Subcutaneous adipose tissue (tissue), 4 donors: ENCODE measurements around the gene DUSP1. TPM values are rescaled to one million over a fixed set of nuclear protein-coding genes. Genes with fewer than 3 reads are reported as not detected.

Experiments used
- small RNA-seq: library from RNA; depleted of rRNA; stranded (forward); fragments of <200 nt; gene quantifications from one replicate; pipeline ENCODE3, GENCODE V24; 2016
- total RNA-seq, 4 donors: library from RNA; depleted of rRNA; stranded (reverse); fragments of >200 nt; gene quantifications; one replicate each; pipeline ENCODE4 v1.1.0, GENCODE V29; 2016
- TF ChIP-seq, protein P1 (sequence below): fragments of 450-650 bp; IDR thresholded peaks from one replicate; pipeline ENCODE4 v1.5.1; 2016; ENCODE audit warnings: low read depth, mild to moderate bottlenecking, control low read depth, antibody characterized with exemption, moderate library complexity

The DUSP1 gene
- total RNA-seq, 4 donors from 2014 or later, result 742 to 1,576 (median 1,059) TPM

DNA sequence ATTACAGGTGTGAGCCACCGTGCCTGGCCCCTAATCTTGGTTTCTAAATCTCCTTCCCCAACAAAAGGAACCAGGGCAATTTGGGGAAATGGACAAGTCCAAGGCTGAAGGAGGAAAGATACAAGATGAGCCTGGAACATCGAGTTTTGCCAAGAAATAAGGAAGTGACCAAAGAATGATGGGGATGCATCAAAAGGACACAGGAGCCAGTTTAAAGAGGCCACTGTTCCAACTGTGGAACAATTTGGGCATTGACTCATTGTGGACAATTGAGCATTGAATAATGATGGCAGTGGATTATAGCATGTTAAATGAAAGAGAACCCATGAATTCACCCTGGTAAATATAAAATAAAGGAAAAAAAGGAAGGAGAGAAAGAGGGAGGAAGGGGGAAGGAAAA is 47.5 kb downstream of the DUSP1 start:
- TF ChIP-seq, protein P1, sequence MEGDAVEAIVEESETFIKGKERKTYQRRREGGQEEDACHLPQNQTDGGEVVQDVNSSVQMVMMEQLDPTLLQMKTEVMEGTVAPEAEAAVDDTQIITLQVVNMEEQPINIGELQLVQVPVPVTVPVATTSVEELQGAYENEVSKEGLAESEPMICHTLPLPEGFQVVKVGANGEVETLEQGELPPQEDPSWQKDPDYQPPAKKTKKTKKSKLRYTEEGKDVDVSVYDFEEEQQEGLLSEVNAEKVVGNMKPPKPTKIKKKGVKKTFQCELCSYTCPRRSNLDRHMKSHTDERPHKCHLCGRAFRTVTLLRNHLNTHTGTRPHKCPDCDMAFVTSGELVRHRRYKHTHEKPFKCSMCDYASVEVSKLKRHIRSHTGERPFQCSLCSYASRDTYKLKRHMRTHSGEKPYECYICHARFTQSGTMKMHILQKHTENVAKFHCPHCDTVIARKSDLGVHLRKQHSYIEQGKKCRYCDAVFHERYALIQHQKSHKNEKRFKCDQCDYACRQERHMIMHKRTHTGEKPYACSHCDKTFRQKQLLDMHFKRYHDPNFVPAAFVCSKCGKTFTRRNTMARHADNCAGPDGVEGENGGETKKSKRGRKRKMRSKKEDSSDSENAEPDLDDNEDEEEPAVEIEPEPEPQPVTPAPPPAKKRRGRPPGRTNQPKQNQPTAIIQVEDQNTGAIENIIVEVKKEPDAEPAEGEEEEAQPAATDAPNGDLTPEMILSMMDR, result no peak

DNA sequence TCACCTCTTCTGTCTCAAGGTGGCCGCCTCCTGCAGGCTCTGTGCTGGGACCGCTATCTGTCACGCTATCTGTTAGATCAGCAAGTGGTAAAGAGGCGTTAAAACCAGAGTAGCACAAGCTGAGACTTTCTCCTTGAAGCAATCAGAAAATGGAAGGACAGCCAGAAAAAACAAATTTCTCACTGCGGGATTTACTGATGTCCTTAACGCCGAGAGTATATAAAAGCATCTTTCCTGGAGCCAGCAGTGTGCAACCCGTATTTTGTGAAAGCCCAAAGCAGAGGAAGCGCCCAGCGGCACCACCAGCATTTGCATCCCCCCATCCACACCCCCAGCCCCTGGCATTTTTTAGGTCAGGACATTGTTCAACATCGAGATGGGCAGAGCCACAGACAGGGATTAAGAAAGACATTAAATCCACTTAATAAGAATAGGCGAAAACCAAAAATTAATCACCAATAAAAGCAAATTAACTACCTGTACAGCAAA is 48.6 kb downstream of the DUSP1 start:
- TF ChIP-seq, protein P1, result no peak

DNA sequence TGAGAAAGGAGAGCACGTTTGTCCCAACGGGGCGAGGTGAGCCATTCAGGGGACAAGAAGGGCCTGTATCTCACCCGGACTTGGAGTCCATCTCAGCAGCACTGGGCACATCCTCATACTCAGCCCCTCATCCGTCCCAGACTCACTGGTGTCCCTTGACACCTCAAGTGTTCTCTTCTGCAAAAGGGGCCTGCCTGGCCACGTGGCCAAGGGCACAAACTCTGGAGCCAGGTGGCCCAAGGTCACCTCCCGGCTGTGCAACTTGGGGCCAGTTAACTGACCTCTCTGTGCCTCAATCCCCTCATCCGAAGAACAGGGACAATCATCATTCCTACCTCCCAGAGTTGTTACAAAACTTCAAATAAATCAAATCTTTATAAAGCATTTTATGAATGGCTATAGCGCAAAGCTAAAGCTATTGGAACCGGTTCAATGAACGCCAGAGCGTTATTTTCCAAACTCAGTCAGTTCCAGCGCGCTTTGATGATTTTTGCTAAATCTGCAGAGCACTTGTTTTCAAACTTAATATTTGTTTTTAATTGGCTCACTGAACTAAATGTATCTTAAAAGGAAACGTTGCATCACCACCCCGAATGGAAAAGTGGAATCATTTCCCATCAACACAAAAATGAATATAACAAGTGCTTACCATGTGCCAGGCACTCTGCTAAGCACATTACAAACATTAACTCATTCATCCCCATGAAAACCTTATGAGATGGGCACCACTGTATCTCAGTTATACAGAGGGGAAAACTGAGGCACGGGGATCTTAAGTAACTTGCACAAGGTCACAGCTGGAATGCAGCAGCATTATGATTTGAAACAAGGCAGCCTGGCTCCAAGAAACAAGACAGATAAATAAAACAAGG is 49.3 kb downstream of the DUSP1 start:
- TF ChIP-seq, protein P1, result no peak

- TF ChIP-seq, protein P1, result no peak
Observed at GRCh38 chr5:172720655-172721054, 50.3 kb downstream of the DUSP1 start.

- TF ChIP-seq, protein P1, result no peak
Observed at GRCh38 chr5:172719211-172719610, 51.8 kb downstream of the DUSP1 start.

GRCh38 chr5:172718527-172719114 is 52.4 kb downstream of the DUSP1 start:
- TF ChIP-seq, protein P1, result no peak

Small RNA genes lying within 50 kb of the gene (small RNA-seq; reads per million reads assigned to genes)
- gene AC022217.4 (not detected), gene RF00019 (0.49 reads per million)

Other genes with a start within 250 kb of the DUSP1 start
- 10 to 100 TPM in 3 of 4 donors, 1 to 10 TPM in 1; 4.9 to 38.4 (median 13.0) TPM for gene NEURL1B, start 129.9 kb downstream of the DUSP1 start, total RNA-seq
- 100 to 1,000 TPM in 3 of 4 donors, 10 to 100 TPM in 1; 94.0 to 165 (median 126) TPM for gene ERGIC1, start 63.1 kb upstream of the DUSP1 start, total RNA-seq
- 10 to 100 TPM; 15.4 to 43.2 (median 20.6) TPM for gene RPL26L1, start 188.2 kb upstream of the DUSP1 start, total RNA-seq
- gene ATP6V0E1, start 212.6 kb upstream of the DUSP1 start, total RNA-seq, result 100 to 1,000 TPM; 159 to 342 (median 193) TPM